SJSA1 (cell line): ENCODE data around the gene DHX58. TPM values are rescaled to one million over a fixed set of nuclear protein-coding genes. Genes with fewer than 3 reads are reported as not detected.

Source experiments
- DNase-seq, 2 experiments: peaks; one replicate each; pipeline ENCODE4 v3.0.0-alpha.2; 2015 to 2020; ENCODE audit warnings: low spot score in 2 of 2, low read depth in 1 of 2
- H3K27ac ChIP-seq: fragments of 250-450 bp; sonication (Bioruptor Pico); 2 replicates; pipeline ENCODE4 v1.5.1; 2020; ENCODE audit warnings: mild to moderate bottlenecking, moderate library complexity
- H3K27me3 ChIP-seq: fragments of 250-450 bp; sonication (Bioruptor Pico); replicated peaks from 2 replicates; pipeline ENCODE4 v1.5.1; 2020; ENCODE audit warnings: mild to moderate bottlenecking, moderate library complexity
- H3K36me3 ChIP-seq: fragments of 250-450 bp; sonication (Bioruptor Pico); 2 replicates; pipeline ENCODE4 v1.5.1; 2020; ENCODE audit warnings: mild to moderate bottlenecking
- H3K4me1 ChIP-seq: fragments of 250-450 bp; sonication (Bioruptor Pico); replicated peaks from 2 replicates; pipeline ENCODE4 v1.6.1; 2021; ENCODE audit warnings: mild to moderate bottlenecking
- H3K4me3 ChIP-seq: fragments of 250-450 bp; sonication (Bioruptor Pico); 2 replicates; pipeline ENCODE4 v1.5.1; 2020; ENCODE audit warnings: mild to moderate bottlenecking
- H3K9me3 ChIP-seq: fragments of 250-450 bp; sonication (Bioruptor Pico); replicated peaks from 2 replicates; pipeline ENCODE4 v1.5.1; 2020; ENCODE audit warnings: mild to moderate bottlenecking
- total RNA-seq: library from RNA; depleted of rRNA; stranded (reverse); fragments of >200 nt; shearing (Covaris generic); gene quantifications from 2 replicates; pipeline ENCODE4 v1.2.3, GENCODE V29; 2014

The DHX58 gene
- total RNA-seq, 1 experiment from 2014 or later: 1.4 TPM

GRCh38 chr17:42135664-42136653, 23.4 kb upstream of the DHX58 start:
- peaks cover 24% of the 10 kb centered on the region for H3K4me1 ChIP-seq
- H3K27me3 ChIP-seq: no peaks in the 10 kb centered on the region
- peaks cover 48% of the 10 kb centered on the region for H3K36me3 ChIP-seq
- H3K9me3 ChIP-seq: no peaks in the 10 kb centered on the region
- no peak for DNase-seq
- H3K27ac ChIP-seq: no peak overlapping the region
- H3K4me3 ChIP-seq: no peak overlapping the region

- no peak for DNase-seq
- Histone ChIP-seq H3K27me3 (no peaks in the 10 kb centered on the region), H3K4me1 (peaks cover 24% of the 10 kb centered on the region), H3K9me3 (no peaks in the 10 kb centered on the region), H3K27ac (no peak overlapping the region), H3K4me3 (no peak overlapping the region), H3K36me3 (peaks cover 51% of the 10 kb centered on the region)
Measured at GRCh38 chr17:42135151-42135550, 22.6 kb upstream of the DHX58 start.

GRCh38 chr17:42133461-42134041, 21.0 kb upstream of the DHX58 start:
- H3K4me1 ChIP-seq: peaks cover 24% of the 10 kb centered on the region
- peaks cover 60% of the 10 kb centered on the region for H3K36me3 ChIP-seq
- no peaks in the 10 kb centered on the region for H3K9me3 ChIP-seq
- H3K27ac ChIP-seq: no peak overlapping the region
- H3K4me3 ChIP-seq: no peak overlapping the region
- H3K27me3 ChIP-seq: no peaks in the 10 kb centered on the region
- DNase-seq: no peak

DNA sequence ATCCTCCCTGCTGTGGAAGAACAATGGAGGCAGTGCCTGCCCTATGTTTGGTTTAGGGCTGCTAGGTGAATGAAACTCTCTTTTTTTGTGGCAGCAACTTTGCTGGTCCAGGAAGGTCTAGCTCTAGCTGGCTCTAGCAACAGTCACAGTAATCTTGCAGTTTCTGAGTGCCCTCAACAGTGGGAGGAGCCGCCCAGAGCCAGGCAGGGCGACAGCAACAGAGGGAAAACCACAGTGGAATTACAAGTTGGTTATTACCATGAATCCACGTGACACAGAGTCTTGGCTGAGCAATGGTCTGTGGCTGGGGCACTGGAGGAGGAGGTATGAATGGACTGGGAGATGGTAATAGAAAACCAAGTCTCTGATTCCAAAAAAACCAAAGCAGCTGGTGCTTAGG, 20.4 kb upstream of the DHX58 start:
- Histone ChIP-seq H3K9me3 (no peaks in the 10 kb centered on the region), H3K27me3 (no peaks in the 10 kb centered on the region), H3K4me1 (peaks cover 24% of the 10 kb centered on the region), H3K27ac (no peak overlapping the region), H3K36me3 (peaks cover 66% of the 10 kb centered on the region), H3K4me3 (no peak overlapping the region)
- peak; percentile 55 to 69 for DNase-seq

DNA sequence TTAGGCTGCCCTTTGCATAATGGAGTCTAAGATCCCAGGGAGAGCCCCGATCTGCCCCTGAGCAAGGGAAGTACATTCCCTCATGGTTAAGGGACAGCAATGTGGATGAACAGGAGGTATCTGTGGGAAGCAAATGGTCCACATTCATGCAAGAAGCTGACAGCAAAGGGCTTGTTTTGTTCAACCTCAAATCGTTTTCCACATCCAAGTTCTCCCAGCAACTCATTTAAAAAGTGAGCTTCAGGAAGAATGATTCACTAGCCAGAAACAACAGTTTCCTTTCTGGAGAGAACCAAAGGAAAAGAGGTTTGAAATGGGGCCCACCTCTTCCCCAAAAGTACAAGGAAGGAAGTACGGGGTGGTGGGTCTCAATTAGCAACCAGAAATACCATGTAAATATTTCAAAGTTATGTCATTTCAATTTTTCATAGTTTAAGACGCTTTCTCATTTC, 19.5 kb upstream of the DHX58 start:
- Histone ChIP-seq H3K36me3 (peaks cover 70% of the 10 kb centered on the region), H3K27me3 (no peaks in the 10 kb centered on the region), H3K4me3 (no peak overlapping the region), H3K27ac (no peak overlapping the region), H3K9me3 (no peaks in the 10 kb centered on the region), H3K4me1 (peaks cover 24% of the 10 kb centered on the region)
- no peak for DNase-seq

DNA sequence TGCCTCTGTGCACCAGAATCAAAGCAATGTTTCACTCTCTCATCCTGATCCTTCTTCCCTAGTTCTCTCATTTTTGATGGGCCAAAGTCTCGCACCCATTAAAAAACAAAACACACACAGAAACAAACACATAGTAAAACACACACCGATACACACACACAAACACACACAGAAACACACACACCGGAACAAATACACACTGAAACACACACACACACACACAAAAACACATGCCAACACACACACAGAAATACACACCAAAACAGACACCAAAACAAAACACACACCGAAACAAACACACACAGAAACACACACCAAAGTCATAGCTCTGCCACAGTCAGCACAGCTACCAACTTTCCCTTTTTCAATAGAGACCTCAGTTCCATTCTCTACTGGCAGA, 18.7 kb upstream of the DHX58 start:
- Histone ChIP-seq H3K27ac (no peak overlapping the region), H3K4me3 (no peak overlapping the region), H3K9me3 (no peaks in the 10 kb centered on the region), H3K36me3 (peaks cover 69% of the 10 kb centered on the region), H3K4me1 (peaks cover 24% of the 10 kb centered on the region), H3K27me3 (no peaks in the 10 kb centered on the region)
- no peak for DNase-seq

DNA sequence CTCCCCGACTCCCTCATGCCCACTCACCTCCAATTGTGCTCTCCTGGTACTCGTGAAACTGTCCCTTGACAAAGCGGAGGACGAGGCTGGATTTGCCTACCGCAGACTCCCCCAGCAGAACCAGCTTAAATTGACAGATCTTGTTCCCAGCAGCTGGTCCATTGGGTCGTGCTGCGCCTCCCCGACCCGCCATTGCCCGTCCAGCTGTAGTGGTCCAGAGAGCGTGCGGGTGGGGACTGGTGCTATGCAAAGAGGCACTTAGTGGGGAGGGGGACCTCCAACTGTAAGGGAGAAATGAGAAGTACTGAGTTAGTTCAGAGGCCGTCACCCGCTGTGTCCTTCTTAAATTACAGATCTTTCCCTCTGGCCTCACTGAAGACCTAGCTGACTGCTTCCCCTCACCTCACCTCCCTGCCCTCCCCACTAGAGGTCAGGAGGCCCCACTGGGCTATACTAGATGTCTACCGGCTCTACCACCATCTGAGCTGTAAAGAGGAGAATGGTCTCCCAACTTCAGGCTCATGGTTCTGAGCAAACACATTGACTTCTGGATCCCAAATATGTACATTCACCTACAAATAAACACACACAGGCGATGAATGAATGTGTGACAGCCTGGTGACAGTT, 17.9 kb upstream of the DHX58 start:
- H3K4me1 ChIP-seq: peaks cover 15% of the 10 kb centered on the region
- peaks cover 70% of the 10 kb centered on the region for H3K36me3 ChIP-seq
- no peaks in the 10 kb centered on the region for H3K9me3 ChIP-seq
- no peak overlapping the region for H3K27ac ChIP-seq
- no peak overlapping the region for H3K4me3 ChIP-seq
- DNase-seq: no peak
- no peaks in the 10 kb centered on the region for H3K27me3 ChIP-seq

GRCh38 chr17:42129109-42129837, 16.8 kb upstream of the DHX58 start:
- Histone ChIP-seq H3K27ac (no peak overlapping the region), H3K4me1 (peaks cover 13% of the 10 kb centered on the region), H3K4me3 (no peak overlapping the region), H3K36me3 (peaks cover 67% of the 10 kb centered on the region), H3K9me3 (no peaks in the 10 kb centered on the region), H3K27me3 (no peaks in the 10 kb centered on the region)
- no peak for DNase-seq

- DNase-seq: no peak
- Histone ChIP-seq H3K4me1 (no peaks in the 10 kb centered on the region; the same call in none of the 2 replicates), H3K4me3 (no peak overlapping the region), H3K36me3 (peaks cover 74% of the 10 kb centered on the region), H3K27me3 (no peaks in the 10 kb centered on the region), H3K9me3 (no peaks in the 10 kb centered on the region), H3K27ac (no peak overlapping the region)
Measured at GRCh38 chr17:42127414-42127813, 14.9 kb upstream of the DHX58 start.

DNA sequence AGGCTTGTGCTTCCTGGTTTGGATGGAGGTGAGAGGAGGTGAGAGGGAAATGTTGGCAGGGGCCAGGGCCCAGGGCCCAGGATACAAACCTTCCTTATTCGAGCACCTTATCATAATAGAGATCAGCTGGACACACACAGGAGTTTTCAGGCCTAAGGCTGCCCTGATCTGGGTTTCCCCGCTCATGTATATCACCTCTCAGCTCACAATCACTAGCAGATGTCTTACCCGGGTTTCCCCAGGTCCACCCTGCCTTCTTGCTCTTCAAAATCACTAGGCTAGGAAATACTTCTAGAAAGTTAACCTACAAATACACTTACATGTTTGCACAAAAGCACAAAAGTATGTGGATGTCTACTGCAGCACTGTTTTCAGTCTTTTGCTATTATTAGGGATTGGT, 14.3 kb upstream of the DHX58 start:
- no peak for DNase-seq
- no peaks in the 10 kb centered on the region for H3K9me3 ChIP-seq
- H3K36me3 ChIP-seq: peaks cover 72% of the 10 kb centered on the region
- no peak overlapping the region for H3K4me3 ChIP-seq
- H3K27me3 ChIP-seq: no peaks in the 10 kb centered on the region
- no peaks in the 10 kb centered on the region; the same call in none of the 2 replicates for H3K4me1 ChIP-seq
- H3K27ac ChIP-seq: no peak overlapping the region

GRCh38 chr17:42125565-42125964, 13.1 kb upstream of the DHX58 start:
- H3K4me3 ChIP-seq: no peak overlapping the region
- no peak for DNase-seq
- H3K4me1 ChIP-seq: peaks cover 5% of the 10 kb centered on the region
- no peaks in the 10 kb centered on the region for H3K9me3 ChIP-seq
- H3K36me3 ChIP-seq: peaks cover 60% of the 10 kb centered on the region
- no peak overlapping the region for H3K27ac ChIP-seq
- no peaks in the 10 kb centered on the region for H3K27me3 ChIP-seq

DNA sequence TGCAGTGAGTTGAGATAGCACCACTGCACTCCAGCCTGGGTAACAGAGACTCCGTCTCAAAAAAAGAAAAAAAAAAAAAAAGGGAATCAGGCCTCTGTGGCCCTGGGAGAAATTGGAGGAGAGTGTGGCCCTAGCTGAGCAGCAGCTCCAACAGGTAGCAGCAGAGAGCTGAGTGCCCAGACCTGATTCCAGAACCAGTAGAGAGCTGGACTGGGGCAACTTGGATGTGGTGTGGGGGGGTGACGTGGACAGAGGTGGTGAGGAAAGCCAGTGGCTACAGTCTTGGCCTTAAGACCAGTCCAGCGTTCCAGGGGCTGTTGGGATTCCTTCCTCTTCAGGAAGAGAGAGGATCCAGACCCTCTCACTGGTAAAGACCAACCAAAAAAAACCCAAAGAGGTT, 11.7 kb upstream of the DHX58 start:
- H3K4me3 ChIP-seq: no peak overlapping the region
- no peak for DNase-seq
- H3K4me1 ChIP-seq: peaks cover 10% of the 10 kb centered on the region
- no peak overlapping the region for H3K27ac ChIP-seq
- H3K36me3 ChIP-seq: peaks cover 55% of the 10 kb centered on the region
- no peaks in the 10 kb centered on the region for H3K9me3 ChIP-seq
- H3K27me3 ChIP-seq: no peaks in the 10 kb centered on the region
